HG03066 (cell line): ENCODE results near the gene NATD1.

ENCODE experiments used
- ATAC-seq: cut with Tn5 transposase; IDR thresholded peaks from one replicate; pipeline ENCODE4 v1.9.1; 2021; ENCODE audit warnings: low read depth; ENCODE audit not compliant: unreplicated experiment

NATD1 gene

DNA sequence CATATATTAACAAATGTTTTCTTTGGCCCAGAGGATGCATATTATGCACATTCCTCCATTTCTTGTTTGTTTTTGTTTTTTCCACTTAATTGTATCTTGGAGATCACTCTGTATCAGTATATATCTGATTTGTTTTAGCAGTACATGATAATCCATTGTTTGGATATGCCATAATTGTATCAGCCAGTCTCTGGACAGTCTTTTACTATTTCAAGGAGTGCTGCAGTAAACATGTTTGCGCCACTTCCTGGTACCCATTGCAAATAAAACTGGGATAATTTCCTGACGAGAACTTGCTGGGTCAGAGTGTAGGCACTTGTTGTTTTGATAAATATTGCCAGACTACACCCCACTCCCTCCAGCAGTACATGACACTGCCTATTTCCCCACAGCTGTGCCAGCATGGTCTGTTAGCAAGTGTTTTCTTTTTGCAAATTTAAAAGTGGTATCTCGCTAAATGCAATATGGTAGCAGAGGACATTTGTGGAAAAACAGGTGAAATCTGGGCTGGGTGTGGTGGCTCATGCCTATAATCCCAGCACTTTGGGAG lies 34.3 kb downstream of the NATD1 start:
- ATAC-seq = no peak

- ATAC-seq = no peak
Measured at GRCh38 chr17:21218101-21218500, 35.1 kb downstream of the NATD1 start.

DNA sequence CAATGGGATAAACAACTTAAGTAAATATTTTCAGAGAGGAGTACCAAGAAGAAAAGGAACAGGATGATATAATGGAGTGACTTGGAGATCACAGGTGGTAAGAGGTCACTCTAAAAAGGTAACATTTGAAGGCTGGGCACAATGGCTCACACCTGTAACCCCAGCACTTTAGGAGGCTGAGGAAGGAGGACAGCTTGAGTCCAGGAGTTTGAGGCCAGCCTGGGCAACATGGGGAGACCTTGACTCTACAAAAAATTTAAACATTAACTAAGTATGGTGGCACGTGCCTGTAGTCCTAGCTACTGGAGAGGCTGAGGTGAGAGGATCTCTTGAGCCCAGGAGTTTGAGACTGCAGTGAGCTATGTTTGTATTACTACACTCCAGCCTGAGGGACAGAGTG lies 35.9 kb downstream of the NATD1 start:
- ATAC-seq = no peak

DNA sequence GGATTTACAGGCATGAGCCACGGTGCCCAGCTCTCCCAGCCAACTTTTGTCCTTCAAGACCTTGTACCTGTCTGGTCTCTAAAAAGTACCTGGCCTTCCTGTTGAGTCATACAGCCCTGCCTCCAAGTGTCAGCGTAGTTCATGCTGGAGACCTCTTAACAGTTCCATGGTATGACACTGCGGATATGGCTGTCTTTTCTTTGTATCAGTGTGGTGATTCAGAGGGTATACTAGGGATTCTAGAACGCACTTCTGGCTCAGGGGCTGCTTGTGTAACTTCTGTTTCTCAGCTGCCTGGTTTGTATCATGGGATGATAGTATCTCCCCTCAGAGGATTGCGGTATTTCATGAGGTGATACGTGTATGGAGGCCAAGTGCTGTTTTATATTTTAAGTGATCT lies 37.3 kb downstream of the NATD1 start:
- no peak for ATAC-seq

DNA sequence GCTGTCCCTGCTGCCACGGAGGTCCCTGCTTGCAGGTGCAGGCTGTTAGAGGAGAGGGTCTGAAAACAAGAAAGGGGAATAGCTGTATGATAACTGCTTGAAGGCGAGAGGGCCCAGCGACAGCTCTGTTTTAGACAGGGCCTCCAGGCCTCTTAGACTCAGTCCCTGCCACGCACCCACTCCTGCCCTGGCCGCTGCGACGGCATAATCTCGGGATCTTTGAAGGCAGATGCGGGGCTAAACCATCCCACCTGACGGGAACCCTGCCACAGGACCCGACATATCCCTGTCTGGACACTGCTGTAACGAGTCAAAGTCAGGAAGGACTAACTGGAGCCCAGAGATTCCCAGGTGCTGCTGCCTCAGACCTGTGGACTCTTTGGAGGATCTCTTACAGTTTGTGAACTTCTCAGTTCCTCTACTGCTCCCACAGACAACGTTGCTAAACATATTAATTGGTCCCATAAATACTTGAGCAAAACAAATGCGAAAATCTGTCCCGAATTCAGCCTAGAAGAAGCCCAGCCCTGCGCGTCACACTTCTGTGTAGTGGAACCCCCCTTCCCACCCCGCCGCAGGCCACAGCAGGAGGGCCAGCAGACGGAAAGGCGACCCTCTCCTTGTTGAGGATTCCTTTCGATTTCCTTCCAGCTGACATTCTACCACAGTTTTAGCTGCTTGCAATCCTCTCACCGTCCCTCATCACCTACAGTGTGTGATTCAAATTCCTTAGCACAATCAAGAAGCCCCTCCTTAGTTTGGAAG lies 38.3 kb downstream of the NATD1 start:
- peak; percentile 11 for ATAC-seq

DNA sequence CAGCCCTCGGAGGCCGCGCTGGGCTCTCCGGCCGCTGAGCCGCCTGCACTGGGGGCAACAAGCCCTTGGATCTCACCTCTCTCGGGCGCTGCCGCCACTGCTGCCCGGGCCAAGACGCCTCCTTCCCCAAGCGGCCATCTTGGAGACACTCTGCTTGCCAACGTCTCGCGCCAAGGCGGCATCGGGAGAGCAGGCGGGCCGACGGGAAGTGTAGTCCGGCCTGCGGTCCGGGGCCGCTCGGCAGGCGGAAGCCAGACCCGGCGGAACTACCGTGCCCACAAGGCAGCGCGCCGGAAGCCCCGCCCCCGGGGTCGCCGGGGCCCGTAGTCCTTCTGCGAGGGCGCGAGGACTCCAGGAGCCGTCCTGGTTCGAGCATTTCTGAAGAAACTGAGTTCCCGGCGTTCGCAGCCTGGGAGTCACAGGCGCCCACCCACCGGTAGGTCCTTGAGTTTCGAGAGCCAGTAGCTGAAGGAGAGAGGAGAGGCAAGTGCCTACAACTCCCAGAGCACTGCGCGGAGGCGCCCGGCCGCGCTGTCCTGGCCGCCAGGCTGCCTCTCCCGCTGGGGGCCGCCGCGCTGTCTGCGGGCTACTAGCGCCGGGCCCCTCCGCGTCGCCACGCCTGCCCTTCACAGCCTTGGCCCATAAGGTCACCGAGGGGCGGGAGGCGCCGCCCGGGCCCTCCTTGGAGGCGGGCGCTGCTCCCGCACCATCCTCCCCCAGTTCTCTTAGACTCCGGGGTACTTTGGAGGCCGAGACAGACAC lies 39.0 kb downstream of the NATD1 start, which contains the start of gene TMEM11:
Gene TMEM11 (minus strand): TSS at position 147 of the 762 bp plus-strand sequence. CDS start 9 bp downstream, at position 138.
- ATAC-seq = peak; percentile 84

DNA sequence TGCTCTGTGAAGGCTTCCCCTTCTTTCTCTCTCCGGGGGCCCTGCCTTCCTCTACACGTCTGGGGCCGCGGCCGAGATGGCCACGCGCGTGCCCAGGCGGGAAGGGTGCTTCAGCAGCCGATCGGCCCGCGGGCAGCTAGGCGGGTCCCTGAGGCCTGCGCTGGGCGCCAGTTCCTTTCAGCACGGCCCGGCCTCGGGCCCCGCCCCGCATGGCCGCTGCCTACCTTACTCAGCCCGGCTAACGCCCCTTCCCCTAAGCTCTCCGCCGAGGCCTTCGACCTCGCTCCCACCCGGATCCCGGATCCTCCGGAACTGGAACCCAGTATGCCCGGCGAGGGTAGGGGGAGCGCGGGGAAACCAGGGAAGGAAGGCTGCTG lies 39.6 kb downstream of the NATD1 start:
- ATAC-seq = peak; percentile 15

GRCh38 chr17:21212826-21213637 lies 40.2 kb downstream of the NATD1 start:
- no peak for ATAC-seq

- ATAC-seq = no peak
Measured at GRCh38 chr17:21211825-21212479, 41.3 kb downstream of the NATD1 start.

DNA sequence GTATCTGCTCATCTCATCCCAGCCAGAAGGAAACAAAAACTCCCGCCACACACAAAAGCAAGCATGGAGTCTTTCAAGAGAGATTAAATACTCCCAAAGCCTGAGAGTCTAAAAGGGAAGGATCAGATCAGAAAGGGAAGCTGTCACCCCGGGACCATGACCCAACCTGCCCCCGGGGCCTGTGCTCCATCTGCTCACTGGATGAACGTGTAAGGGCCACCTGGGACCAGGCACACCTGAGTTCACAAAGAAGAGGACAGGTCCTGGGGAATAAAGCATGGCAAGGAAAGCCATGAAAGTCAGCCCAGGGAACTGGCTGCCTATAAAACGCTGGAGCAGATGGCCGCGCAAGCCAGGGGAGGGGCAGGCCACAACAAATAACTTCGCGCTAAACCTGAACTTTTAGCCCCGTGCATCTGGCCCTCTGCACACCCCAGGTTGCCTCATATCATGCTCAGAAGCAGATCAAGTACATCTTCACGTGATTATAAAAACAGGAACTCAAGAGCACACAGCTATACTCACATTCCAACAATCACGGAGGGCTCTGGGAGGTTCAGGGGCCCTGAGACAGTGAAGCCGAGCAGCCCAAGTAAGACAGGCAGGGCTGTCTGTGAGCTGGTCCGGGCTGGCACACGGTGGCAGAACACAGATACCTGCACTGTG lies 42.7 kb downstream of the NATD1 start:
- no peak for ATAC-seq

GRCh38 chr17:21209511-21210175 lies 43.6 kb downstream of the NATD1 start:
- no peak for ATAC-seq

DNA sequence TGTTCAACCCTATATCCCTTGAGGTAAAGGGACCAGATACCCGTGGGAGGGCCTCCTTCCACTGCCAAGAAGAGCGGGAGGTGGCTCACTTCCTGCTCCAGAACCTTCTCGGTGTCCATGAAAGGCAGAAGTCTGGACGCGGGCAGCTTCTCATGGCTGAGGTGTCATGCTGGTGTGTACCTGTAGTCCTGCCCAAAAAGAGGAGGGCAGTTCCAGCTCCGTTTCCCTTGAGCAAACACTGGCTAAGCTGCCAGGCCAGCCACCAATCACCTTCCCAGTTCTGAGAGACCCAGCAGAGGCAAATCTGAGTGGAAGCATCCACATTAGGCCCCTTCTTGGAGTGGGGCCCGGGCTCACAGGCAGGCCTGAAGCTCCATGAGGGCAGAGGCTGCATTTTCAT lies 44.9 kb downstream of the NATD1 start:
- ATAC-seq = no peak

- no peak for ATAC-seq
Measured at GRCh38 chr17:21204935-21205334, 48.3 kb downstream of the NATD1 start.

DNA sequence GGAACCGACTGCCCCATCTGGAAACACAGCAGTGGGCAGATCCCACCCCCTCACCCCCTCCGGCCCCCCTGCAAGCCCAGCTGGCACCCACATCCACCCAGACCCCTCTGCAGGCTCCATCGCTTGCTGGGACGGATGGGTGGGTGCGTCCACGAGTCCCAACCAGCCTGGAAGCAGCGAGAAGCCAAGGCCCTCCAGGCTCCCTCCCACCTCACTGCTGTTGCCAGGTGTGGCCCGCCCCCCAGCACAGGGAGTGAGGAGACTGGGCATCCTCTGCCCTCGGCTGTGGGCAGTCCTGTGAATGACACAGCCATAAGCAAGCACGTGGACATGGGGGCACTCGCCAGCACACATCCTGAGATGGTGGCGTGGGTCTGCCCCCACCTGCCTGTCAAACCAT lies 50.7 kb downstream of the NATD1 start:
- ATAC-seq = no peak

DNA sequence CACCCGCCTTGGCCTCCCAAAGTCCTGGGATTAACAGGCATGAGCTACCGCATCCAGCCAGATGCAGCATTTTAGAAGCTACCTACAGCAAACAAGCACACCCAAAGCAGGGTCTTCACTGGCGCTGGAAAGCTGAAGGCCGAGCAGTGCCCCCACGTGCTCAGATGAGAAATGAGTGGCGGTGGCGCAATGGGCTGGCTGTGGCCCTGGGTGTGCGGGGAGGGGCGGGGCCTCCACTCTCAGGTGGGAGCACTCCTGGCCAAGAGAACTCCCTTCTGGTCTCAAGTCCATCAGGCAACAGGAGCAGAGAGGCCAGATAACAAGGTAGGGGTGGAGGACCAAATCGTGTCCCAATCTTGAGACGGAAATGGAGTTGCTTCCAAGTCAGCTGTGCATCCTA lies 51.3 kb downstream of the NATD1 start:
- no peak for ATAC-seq

DNA sequence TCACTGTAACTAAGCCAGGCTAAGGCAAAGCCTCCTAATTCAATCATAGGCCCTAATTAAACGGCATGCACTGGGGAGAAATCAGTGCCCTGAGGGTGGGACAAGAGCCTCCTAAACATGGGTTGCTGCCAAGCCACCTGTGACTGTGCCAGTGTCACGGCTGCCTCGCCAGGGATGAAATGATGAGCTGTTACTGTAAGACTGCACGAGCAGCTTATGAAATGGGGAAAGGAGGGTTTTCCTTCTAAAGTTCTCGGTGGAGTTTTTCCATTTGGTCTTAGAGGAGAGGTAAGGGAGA lies 52.0 kb downstream of the NATD1 start:
- no peak for ATAC-seq

DNA sequence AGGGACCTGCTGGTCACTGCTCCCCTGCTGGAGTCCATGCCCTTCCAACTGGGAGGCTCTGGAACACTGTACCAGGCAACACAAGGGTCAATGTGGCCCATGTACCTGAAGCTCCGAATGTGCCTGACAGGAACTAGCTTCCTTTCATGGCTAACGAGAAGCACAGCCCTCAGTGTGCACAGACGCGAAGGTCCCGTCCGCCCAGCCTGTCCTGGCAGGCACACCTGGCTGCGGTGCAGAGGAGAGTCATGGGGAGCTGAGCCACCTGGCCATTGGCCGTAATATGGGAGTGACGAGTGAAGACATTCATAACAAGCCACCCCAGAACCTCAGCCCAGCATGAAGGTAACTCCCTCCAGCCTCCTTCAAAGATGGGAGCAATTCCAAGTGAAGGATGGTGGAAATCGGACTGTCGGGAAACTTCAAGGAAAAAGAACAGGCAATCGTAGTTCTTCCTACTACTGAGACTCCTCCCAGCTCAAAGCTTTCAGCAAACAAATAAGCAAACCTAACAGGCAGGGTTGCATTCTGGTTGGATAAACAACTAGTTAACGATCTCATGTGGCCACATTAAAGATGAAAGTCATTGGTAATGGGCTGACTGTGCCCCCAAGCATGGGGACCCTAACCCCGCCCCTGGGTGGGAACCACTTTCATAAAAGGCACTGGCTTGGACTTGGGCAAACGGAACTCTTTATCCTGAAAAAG lies 52.5 kb downstream of the NATD1 start:
- no peak for ATAC-seq

- ATAC-seq = no peak
Measured at GRCh38 chr17:21199856-21200255, 53.4 kb downstream of the NATD1 start.

DNA sequence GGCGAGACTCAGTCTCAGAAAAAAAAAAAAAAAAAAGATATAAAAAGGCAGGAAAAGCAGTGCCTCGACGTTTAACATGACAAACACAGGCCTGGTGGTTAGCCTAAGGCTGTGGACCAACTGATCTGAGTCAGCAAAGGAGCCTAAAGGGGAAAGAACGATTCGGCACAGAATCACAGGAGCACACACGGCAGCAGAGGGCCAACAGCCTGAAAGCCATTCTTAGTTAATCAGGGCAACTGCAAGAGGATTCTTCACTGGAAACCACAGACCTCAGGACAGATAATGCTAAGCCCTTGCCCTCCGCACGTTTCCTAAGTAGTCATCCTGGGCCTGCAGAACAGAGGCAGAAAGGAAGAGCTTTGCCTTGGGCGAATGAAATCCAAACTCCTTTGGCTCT lies 53.9 kb downstream of the NATD1 start:
- ATAC-seq = no peak
